Type B pancreatic cell (in vitro differentiated cells): ENCODE results near the gene GAMT. TPM values are rescaled to one million over a fixed set of nuclear protein-coding genes. Genes with fewer than 3 reads are reported as not detected.
A peak's percentile ranks its signal among the peaks of the same experiment; 100 is the strongest.

ENCODE experiments used
- DNase-seq: peaks from one replicate; pipeline ENCODE4 v3.0.0; 2021; ENCODE audit warnings: mixed read lengths; ENCODE audit not compliant: unreplicated experiment; ENCODE audit errors: extremely low spot score
- H3K27ac Mint-ChIP-seq: 2 replicates; pipeline ENCODE4 v1.8.0; 2021; ENCODE audit warnings: mild to moderate bottlenecking, mixed read lengths
- H3K27me3 Mint-ChIP-seq: 2 replicates; pipeline ENCODE4 v1.8.0; 2021; ENCODE audit warnings: mixed read lengths
- H3K36me3 Mint-ChIP-seq: 2 replicates; pipeline ENCODE4 v1.8.0; 2021; ENCODE audit warnings: mixed read lengths
- H3K4me1 Mint-ChIP-seq: one replicate; pipeline ENCODE4 v1.8.0; 2021; ENCODE audit warnings: mixed read lengths; ENCODE audit not compliant: unreplicated experiment
- H3K4me3 Mint-ChIP-seq: 2 replicates; pipeline ENCODE4 v1.8.0; 2021; ENCODE audit warnings: mild to moderate bottlenecking, mixed read lengths
- H3K9me3 Mint-ChIP-seq: 2 replicates; pipeline ENCODE4 v1.8.0; 2021; ENCODE audit warnings: mixed read lengths
- CTCF ChIP-seq: fragments of 200-600 bp; sonication (generic); conservative IDR thresholded peaks from 2 replicates; pipeline ENCODE4 v1.5.0; 2021; ENCODE audit warnings: antibody characterized with exemption, mild to moderate bottlenecking
- total RNA-seq: library from RNA; stranded (reverse); gene quantifications from 2 replicates; pipeline ENCODE4 v1.2.1, GENCODE V29; 2021; ENCODE audit warnings: low replicate concordance

The GAMT gene
- total RNA-seq, 1 donor from 2014 or later, result 37.9 TPM

- no peak for DNase-seq
- Mint-ChIP-seq H3K27ac (peak overlapping the region; percentile 63), H3K36me3 (peaks cover 3% of the 10 kb centered on the region), H3K9me3 (no peaks in the 10 kb centered on the region), H3K4me3 (no peak overlapping the region), H3K27me3 (peaks cover 4% of the 10 kb centered on the region), H3K4me1 (peaks cover 41% of the 10 kb centered on the region)
- no peak for TF ChIP-seq CTCF
These were observed 10.2 kb upstream of the GAMT start for GRCh38 chr19:1411255-1412191.

- Mint-ChIP-seq H3K36me3 (peaks cover 3% of the 10 kb centered on the region), H3K27me3 (peaks cover 4% of the 10 kb centered on the region), H3K9me3 (no peaks in the 10 kb centered on the region), H3K4me1 (peaks cover 37% of the 10 kb centered on the region), H3K27ac (peak overlapping the region; percentile 79), H3K4me3 (peak overlapping the region; percentile 96)
- no peak for TF ChIP-seq CTCF
- no peak for DNase-seq
These were observed 9.4 kb upstream of the GAMT start for GRCh38 chr19:1410789-1411188.

GRCh38 chr19:1410136-1410786 is 8.9 kb upstream of the GAMT start:
- Mint-ChIP-seq H3K9me3 (no peaks in the 10 kb centered on the region), H3K4me1 (peaks cover 32% of the 10 kb centered on the region), H3K27ac (peak overlapping the region; percentile 79), H3K36me3 (peaks cover 3% of the 10 kb centered on the region), H3K27me3 (peaks cover 3% of the 10 kb centered on the region), H3K4me3 (peak overlapping the region; percentile 96)
- no peak for TF ChIP-seq CTCF
- no peak for DNase-seq

- no peak for TF ChIP-seq CTCF
- Mint-ChIP-seq H3K9me3 (no peaks in the 10 kb centered on the region), H3K27ac (peak overlapping the region; percentile 97), H3K4me1 (peaks cover 27% of the 10 kb centered on the region), H3K27me3 (no peaks in the 10 kb centered on the region), H3K36me3 (peaks cover 3% of the 10 kb centered on the region), H3K4me3 (peak overlapping the region; percentile 96)
- no peak for DNase-seq
These were observed 8.1 kb upstream of the GAMT start for GRCh38 chr19:1409204-1410005.
